K562 (cell line): ENCODE measurements around the gene UBAP2. TPM values are rescaled to one million over a fixed set of nuclear protein-coding genes. Genes with fewer than 3 reads are reported as not detected.

ENCODE experiments used
- ZBTB11 ChIP-seq, 3 experiments: fragments of 200-800 bp in 1 of 3; fragments of 250-450 bp in 1 of 3; fragments of 450-650 bp in 1 of 3; sonication (Bioruptor Pico) in 1 of 3; sonication (Bioruptor generic) in 1 of 3; formaldehyde crosslinking in 1 of 3; IDR thresholded peaks; 2 replicates each; pipeline versions ENCODE4 v1.6.1 to v1.8.0; 2016 to 2022; ENCODE audit warnings: mild to moderate bottlenecking in 2 of 3, missing genetic modification characterization in 2 of 3, missing compliant biosample characterization in 1 of 3, moderate library complexity in 1 of 3
- ZNF740 ChIP-seq, 3 experiments: fragments of 200-800 bp in 1 of 3; sonication (Bioruptor generic) in 1 of 3; sonication (generic) in 1 of 3; formaldehyde crosslinking in 1 of 3; IDR thresholded peaks; 2 replicates each; pipeline versions ENCODE4 v1.6.1 to v1.8.0; 2016 to 2022; ENCODE audit warnings: mild to moderate bottlenecking in 2 of 3, missing compliant biosample characterization in 2 of 3, missing genetic modification characterization in 2 of 3, missing genetic modification reagents in 1 of 3
- polyA plus RNA-seq, 8 experiments: library from polyadenylated mRNA; depleted of rRNA in 4 of 8; stranded (reverse) in 5 of 8; unstranded in 3 of 8; fragments of >200 nt; fragmentation: Nextera tagmentation in 2 of 8; fragmentation: Illumina TruSeq in 1 of 8; extraction: Ambion mirVana in 2 of 8; extraction: Trizol in 1 of 8; gene quantifications; 2 replicates each; pipeline versions ENCODE4 v1.2.1 to v1.2.3, GENCODE V29; 2011 to 2014; ENCODE audit warnings: inconsistent platforms in 1 of 8, missing spikeins in 1 of 8
- total RNA-seq, 7 experiments: library from RNA; depleted of rRNA in 6 of 7; stranded (reverse); fragments of >200 nt in 6 of 7; fragmentation: Illumina TruSeq in 2 of 7; extraction: Trizol in 2 of 7; gene quantifications; 2 replicates each; pipeline versions ENCODE4 v1.2.1 to v1.2.3, GENCODE V29; 2011 to 2021; ENCODE audit warnings: low replicate concordance in 1 of 7

The UBAP2 gene
- total and polyA plus RNA-seq, 9 of the 15 experiments (the other 6 are each of a cell fraction or from before 2014, with no cell fraction given): 8.7 to 47.9 (median 18.7) TPM

GRCh38 chr9:34079181-34079580 lies 30.5 kb upstream of the UBAP2 start (continued):
- no peak for TF ChIP-seq ZBTB11 (CRISPR knock-in tag; IDR thresholded peaks at IDR 0.05)
- TF ChIP-seq ZNF740 (CRISPR knock-in tag; IDR thresholded peaks at IDR 0.05): no peak
- no peak for TF ChIP-seq ZNF740 (tag; IDR thresholded peaks at IDR 0.05)
